ENCODE results near the gene DPP6.

DNA sequence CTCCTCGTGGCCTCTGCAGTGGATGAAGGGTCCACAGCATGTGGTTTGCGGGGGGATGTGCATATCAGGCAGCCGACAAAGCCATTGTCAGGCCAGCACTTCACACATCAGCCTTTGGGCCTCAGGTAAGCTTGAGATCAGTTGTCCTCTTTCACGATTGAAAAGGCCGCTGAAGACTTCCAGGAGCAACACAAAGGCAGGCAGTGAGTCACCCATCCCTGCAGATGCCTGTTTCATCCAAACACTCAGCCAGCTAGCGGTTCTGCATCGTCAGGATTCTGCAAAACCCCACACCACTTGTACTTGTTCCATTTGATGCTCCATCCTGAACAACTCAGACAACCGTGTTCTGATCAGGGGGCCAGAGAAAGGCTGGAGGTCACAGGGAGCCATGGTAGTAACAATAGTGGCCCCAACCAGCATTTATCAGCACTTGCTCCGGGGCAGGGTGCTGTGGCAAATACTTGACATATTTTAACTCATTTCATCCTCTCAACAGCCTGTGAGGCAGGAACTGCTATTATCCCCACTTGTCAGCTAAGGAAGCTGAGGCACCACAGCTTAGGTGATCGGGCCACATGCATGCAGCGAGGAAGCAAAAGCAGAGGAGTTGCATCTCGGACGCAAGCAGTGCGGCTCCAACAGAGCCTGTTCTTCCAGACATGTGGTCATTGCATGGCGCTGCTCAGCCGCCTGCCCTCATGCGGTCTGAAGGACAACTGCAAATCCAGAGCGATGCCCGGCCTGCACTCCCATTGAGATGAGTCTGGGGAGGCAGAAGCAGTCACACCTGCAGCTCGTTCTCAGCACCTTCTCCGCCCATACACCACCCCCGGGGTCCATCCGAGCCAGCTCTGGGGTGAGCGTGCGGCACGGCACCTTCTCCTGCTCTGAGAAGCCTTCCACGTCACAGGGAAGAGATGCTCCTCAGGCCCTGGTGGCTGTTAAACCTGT is 805.8 kb downstream of the DPP6 start:
- TF ChIP-seq, protein P1, sequence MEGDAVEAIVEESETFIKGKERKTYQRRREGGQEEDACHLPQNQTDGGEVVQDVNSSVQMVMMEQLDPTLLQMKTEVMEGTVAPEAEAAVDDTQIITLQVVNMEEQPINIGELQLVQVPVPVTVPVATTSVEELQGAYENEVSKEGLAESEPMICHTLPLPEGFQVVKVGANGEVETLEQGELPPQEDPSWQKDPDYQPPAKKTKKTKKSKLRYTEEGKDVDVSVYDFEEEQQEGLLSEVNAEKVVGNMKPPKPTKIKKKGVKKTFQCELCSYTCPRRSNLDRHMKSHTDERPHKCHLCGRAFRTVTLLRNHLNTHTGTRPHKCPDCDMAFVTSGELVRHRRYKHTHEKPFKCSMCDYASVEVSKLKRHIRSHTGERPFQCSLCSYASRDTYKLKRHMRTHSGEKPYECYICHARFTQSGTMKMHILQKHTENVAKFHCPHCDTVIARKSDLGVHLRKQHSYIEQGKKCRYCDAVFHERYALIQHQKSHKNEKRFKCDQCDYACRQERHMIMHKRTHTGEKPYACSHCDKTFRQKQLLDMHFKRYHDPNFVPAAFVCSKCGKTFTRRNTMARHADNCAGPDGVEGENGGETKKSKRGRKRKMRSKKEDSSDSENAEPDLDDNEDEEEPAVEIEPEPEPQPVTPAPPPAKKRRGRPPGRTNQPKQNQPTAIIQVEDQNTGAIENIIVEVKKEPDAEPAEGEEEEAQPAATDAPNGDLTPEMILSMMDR (IDR thresholded peaks at IDR 0.05), result no peak
- no peak for TF ChIP-seq EZH2 (IDR thresholded peaks at IDR 0.05; ENCODE audit: borderline replicate concordance, insufficient read depth, low read depth, low read length, poor library complexity, severe bottlenecking)

Data from B cell (primary cell).